ENCODE measurements around the gene CASTOR2.
"Not testable (repeated sequence)": the region's sequence is repeated elsewhere in the genome, so short reads cannot be mapped to it uniquely, and the experiment has no call there.

The CASTOR2 gene

GRCh38 chr7:75064801-75065200 is 100.3 kb downstream of the CASTOR2 start:
- Mint-ChIP-seq H3K27ac (no peak overlapping the region), H3K9me3 (no peaks in the 10 kb centered on the region), H3K27me3 (no peaks in the 10 kb centered on the region), H3K4me3 (no peak overlapping the region), H3K4me1 (no peaks in the 10 kb centered on the region), H3K36me3 (peaks cover 12% of the 10 kb centered on the region)

GRCh38 chr7:75066521-75066920 is 102.0 kb downstream of the CASTOR2 start:
- no peak overlapping the region for H3K27ac Mint-ChIP-seq
- H3K4me3 Mint-ChIP-seq = no peak overlapping the region
- peaks cover 12% of the 10 kb centered on the region for H3K36me3 Mint-ChIP-seq
- no peaks in the 10 kb centered on the region for H3K9me3 Mint-ChIP-seq
- H3K27me3 Mint-ChIP-seq = no peaks in the 10 kb centered on the region
- no peaks in the 10 kb centered on the region for H3K4me1 Mint-ChIP-seq

- Mint-ChIP-seq H3K9me3 (no peaks in the 10 kb centered on the region), H3K4me1 (peaks cover 3% of the 10 kb centered on the region), H3K4me3 (peak overlapping the region; percentile 96), H3K27me3 (no peaks in the 10 kb centered on the region), H3K27ac (peak overlapping the region; percentile 96), H3K36me3 (peaks cover 2% of the 10 kb centered on the region)
These were observed 108.4 kb downstream of the CASTOR2 start for GRCh38 chr7:75072981-75073283.

DNA sequence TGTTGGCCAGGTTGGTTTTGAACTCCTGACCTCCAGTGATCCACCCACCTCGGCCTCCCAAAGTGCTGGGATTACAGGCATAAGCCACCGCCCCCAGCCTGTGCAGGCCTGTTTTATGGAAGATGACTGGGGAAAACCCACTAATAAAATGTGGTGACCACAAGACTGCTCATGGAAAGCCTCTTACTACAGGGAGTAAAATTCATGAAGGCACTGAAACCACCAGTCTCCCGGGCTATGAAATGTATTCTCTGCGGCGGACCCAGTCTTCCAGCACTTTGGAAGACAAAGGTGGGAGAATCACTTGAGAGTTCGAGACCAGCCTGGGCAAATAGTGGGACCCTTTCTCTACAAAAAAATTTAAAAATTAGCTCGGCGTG is 109.7 kb downstream of the CASTOR2 start:
- H3K4me1 Mint-ChIP-seq, H3K9me3 Mint-ChIP-seq, H3K36me3 Mint-ChIP-seq, H3K27me3 Mint-ChIP-seq: not testable (repeated sequence)
- peak overlapping the region; percentile 92 for H3K4me3 Mint-ChIP-seq
- H3K27ac Mint-ChIP-seq = peak overlapping the region; percentile 84
